Nephron (organoid): ENCODE results near the gene COL17A1.

Experiments used
- H3K27ac Mint-ChIP-seq, 3 experiments: 2 replicates each; pipeline ENCODE4 v1.8.0; 2020; ENCODE audit warnings: mixed read lengths in 3 of 3, mild to moderate bottlenecking in 2 of 3, moderate library complexity in 1 of 3
- H3K27me3 Mint-ChIP-seq: 2 replicates; pipeline ENCODE4 v1.8.0; 2021; ENCODE audit warnings: low read depth, mild to moderate bottlenecking, moderate library complexity, mixed read lengths
- H3K36me3 Mint-ChIP-seq: 2 replicates; pipeline ENCODE4 v1.8.0; 2020; ENCODE audit warnings: low read depth, mixed read lengths
- H3K4me1 Mint-ChIP-seq: 2 replicates; pipeline ENCODE4 v1.8.0; 2020; ENCODE audit warnings: mixed read lengths
- H3K4me3 Mint-ChIP-seq, 3 experiments: 2 replicates each; pipeline ENCODE4 v1.8.0; 2020; ENCODE audit warnings: mild to moderate bottlenecking in 3 of 3, mixed read lengths in 3 of 3, moderate library complexity in 2 of 3
- H3K9me3 Mint-ChIP-seq: 2 replicates; pipeline ENCODE4 v1.8.0; 2020; ENCODE audit warnings: mixed read lengths
- TF ChIP-seq, protein P1 (sequence below), 3 experiments: fragments of 200-600 bp; sonication (generic); IDR thresholded peaks; one replicate each; pipeline ENCODE4 v1.5.0; 2021; ENCODE audit warnings: antibody characterized with exemption in 3 of 3; ENCODE audit not compliant: unreplicated experiment in 3 of 3

Gene COL17A1

DNA sequence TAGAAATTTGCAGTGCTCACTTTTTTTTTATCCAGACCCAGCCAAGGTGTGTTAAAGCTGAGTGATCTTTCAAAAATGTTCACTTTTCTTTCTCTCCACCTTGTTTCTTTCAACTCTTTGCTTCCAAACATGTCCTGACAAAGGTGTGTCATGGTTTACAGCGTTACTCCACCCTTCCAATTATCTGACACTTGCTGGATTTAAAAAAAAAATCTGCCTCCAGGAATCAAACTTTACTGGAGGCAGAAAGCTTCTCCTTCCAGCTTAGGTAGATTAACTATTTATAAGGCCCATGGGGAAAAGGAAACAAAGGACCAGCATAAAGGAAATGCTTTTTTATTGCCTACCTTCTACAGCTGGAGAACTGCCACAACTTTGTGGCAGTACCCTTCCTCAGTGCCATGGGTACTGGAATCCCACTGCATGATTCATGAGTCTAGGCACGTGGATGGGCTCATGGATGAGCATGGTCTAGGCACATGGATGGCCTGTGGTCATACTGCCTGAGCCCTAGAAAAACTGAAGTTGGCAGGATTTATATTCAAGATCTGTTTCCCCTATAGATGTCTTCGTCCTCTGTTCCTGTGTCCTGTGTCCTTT, at the start of gene COL17A1:
COL17A1 (minus strand) TSS at position 80 of the 600 bp plus-strand sequence. CDS start 5,207 bp downstream, outside the sequence.
- Mint-ChIP-seq H3K4me3 (no peak within 1 kb of the TSS), H3K36me3 (no peaks in the 10 kb centered on the region), H3K27ac (peak within 1 kb of the TSS; percentile 52 to 68 (median 60)), H3K4me1 (no peaks in the 10 kb centered on the region), H3K27me3 (no peaks in the 10 kb centered on the region), H3K9me3 (no peaks in the 10 kb centered on the region)
- TF ChIP-seq, protein P1, sequence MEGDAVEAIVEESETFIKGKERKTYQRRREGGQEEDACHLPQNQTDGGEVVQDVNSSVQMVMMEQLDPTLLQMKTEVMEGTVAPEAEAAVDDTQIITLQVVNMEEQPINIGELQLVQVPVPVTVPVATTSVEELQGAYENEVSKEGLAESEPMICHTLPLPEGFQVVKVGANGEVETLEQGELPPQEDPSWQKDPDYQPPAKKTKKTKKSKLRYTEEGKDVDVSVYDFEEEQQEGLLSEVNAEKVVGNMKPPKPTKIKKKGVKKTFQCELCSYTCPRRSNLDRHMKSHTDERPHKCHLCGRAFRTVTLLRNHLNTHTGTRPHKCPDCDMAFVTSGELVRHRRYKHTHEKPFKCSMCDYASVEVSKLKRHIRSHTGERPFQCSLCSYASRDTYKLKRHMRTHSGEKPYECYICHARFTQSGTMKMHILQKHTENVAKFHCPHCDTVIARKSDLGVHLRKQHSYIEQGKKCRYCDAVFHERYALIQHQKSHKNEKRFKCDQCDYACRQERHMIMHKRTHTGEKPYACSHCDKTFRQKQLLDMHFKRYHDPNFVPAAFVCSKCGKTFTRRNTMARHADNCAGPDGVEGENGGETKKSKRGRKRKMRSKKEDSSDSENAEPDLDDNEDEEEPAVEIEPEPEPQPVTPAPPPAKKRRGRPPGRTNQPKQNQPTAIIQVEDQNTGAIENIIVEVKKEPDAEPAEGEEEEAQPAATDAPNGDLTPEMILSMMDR (IDR thresholded peaks at IDR 0.05; ENCODE audit: unreplicated experiment in 3 of 3): no peak

DNA sequence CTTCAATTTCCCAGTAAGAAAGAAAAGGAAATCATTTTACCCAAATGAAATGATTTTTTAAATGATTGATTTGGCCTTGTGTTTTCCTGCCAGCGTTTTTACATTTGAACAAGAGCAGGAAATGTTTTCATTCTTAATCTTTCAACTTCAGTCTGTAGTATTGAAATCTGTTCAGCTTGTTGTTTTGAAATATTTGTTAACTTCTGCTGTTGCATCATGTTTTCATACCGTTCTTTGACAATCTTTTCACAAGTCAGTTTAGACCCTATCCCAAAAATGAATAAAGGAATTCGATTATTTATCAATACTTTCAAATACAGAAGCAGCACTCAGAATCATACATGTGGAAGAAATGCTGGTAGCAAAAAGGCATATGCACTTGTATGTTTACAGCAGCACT, 44.4 kb upstream of the COL17A1 start:
- H3K27me3 Mint-ChIP-seq: no peaks in the 10 kb centered on the region
- H3K9me3 Mint-ChIP-seq: no peaks in the 10 kb centered on the region
- no peak overlapping the region for H3K27ac Mint-ChIP-seq
- no peak overlapping the region for H3K4me3 Mint-ChIP-seq
- TF ChIP-seq, protein P1 (IDR thresholded peaks at IDR 0.05; ENCODE audit: unreplicated experiment in 3 of 3): no peak
- no peaks in the 10 kb centered on the region for H3K4me1 Mint-ChIP-seq
- peaks cover 3% of the 10 kb centered on the region for H3K36me3 Mint-ChIP-seq

DNA sequence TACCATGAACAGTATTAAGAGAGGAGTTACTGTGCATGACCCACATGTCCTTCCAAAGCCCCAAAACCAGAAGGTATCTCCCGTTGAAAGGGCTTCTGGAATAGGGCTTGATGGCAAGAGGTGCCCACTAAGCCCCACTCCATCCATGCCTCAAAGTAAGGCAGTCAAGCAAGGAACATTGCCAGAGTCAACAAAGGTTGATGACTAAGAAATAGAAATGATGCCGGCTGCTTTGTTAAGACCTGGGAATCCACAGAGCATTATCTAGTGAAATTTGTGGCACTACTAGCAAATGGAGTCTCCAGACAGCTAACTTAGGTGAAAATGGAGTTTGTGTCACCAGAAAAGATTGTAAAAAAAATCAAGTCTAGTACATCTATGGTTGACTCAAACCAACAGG, 42.5 kb upstream of the COL17A1 start:
- Mint-ChIP-seq H3K27ac (no peak overlapping the region), H3K36me3 (peaks cover 3% of the 10 kb centered on the region), H3K27me3 (no peaks in the 10 kb centered on the region), H3K4me1 (peaks cover 5% of the 10 kb centered on the region), H3K4me3 (no peak overlapping the region), H3K9me3 (no peaks in the 10 kb centered on the region)
- TF ChIP-seq, protein P1 (IDR thresholded peaks at IDR 0.05; ENCODE audit: unreplicated experiment in 3 of 3): no peak

DNA sequence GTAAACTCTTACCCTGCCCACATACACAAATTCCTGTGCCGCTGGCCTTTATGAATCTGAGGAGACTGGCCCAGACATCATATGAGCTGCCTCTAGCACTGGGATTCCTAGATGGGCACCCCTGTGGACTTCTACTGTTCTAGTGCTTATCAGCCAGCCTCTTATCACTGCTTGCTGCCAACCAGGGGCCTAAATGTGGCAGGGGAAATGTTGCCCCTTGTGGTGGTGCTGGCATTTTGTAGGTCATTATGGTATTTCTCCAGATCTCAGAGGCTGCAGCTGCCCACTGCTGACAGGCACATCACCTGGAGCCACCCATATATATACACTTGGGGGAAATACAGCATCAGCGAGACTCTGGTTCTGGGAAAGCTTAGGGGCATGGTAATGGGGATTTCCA, 41.7 kb upstream of the COL17A1 start:
- H3K36me3 Mint-ChIP-seq: peaks cover 3% of the 10 kb centered on the region
- no peaks in the 10 kb centered on the region for H3K9me3 Mint-ChIP-seq
- H3K27ac Mint-ChIP-seq: no peak overlapping the region
- TF ChIP-seq, protein P1 (IDR thresholded peaks at IDR 0.05; ENCODE audit: unreplicated experiment in 3 of 3): peak in 1 of 3 experiments; percentile 8
- peaks cover 12% of the 10 kb centered on the region for H3K4me1 Mint-ChIP-seq
- H3K27me3 Mint-ChIP-seq: no peaks in the 10 kb centered on the region
- H3K4me3 Mint-ChIP-seq: no peak overlapping the region

DNA sequence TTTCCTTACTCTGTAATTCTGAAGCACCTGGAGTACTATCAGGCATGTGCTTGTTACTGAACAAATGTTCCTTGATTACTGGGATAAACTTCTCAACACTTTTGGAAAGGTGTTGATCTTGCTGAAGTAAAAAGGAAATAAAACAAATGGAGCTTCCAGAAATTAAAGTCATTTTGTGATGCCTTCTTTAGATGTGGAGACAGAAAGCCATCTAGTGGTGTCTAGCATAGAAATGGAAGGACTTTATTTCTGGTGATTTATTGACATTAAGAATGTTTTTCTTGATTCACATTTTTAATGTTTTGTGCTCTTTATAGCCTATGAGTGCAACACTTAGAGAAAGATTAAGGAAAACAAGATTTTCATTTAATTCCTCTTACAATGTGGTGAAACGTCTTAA, 37.7 kb upstream of the COL17A1 start:
- TF ChIP-seq, protein P1 (IDR thresholded peaks at IDR 0.05; ENCODE audit: unreplicated experiment in 3 of 3): peak; percentile 25 to 36 (median 33)
- H3K36me3 Mint-ChIP-seq: peaks cover 3% of the 10 kb centered on the region
- H3K4me3 Mint-ChIP-seq: peak overlapping the region; percentile 93 to 97 (median 96)
- no peaks in the 10 kb centered on the region for H3K27me3 Mint-ChIP-seq
- peak overlapping the region; percentile 50 to 97 (median 55) for H3K27ac Mint-ChIP-seq
- no peaks in the 10 kb centered on the region for H3K9me3 Mint-ChIP-seq
- H3K4me1 Mint-ChIP-seq: peaks cover 31% of the 10 kb centered on the region
